SK-N-SH (cell line): ENCODE measurements around the gene CATSPERE.

Source experiments
- CTCF ChIP-seq: fragments of 200-600 bp; sonication (generic); IDR thresholded peaks from 2 replicates; pipeline ENCODE4 v1.6.1; 2017; ENCODE audit warnings: antibody characterized with exemption, mild to moderate bottlenecking, moderate library complexity
- POLR2AphosphoS5 ChIP-seq: IDR thresholded peaks from 2 replicates; pipeline ENCODE4 v1.6.1; 2012; ENCODE audit warnings: low read depth, low read length
- USF2 ChIP-seq: fragments of 150-350 bp; IDR thresholded peaks from 2 replicates; pipeline ENCODE4 v1.6.1; 2017; ENCODE audit warnings: antibody characterized with exemption, low read length, low read depth, borderline replicate concordance

- no peak for TF ChIP-seq CTCF
- no peak for TF ChIP-seq USF2
- TF ChIP-seq POLR2AphosphoS5, result no peak
Observed at GRCh38 chr1:244424649-244425334, 36.3 kb upstream of the CATSPERE start.
